Measurements from ENCODE around the gene PCSK6. TPM values are rescaled to one million over a fixed set of nuclear protein-coding genes. Genes with fewer than 3 reads are reported as not detected.

PCSK6 gene
- total RNA-seq, 2 experiments from 2014 or later: 0.28 TPM; not detected in 1

DNA sequence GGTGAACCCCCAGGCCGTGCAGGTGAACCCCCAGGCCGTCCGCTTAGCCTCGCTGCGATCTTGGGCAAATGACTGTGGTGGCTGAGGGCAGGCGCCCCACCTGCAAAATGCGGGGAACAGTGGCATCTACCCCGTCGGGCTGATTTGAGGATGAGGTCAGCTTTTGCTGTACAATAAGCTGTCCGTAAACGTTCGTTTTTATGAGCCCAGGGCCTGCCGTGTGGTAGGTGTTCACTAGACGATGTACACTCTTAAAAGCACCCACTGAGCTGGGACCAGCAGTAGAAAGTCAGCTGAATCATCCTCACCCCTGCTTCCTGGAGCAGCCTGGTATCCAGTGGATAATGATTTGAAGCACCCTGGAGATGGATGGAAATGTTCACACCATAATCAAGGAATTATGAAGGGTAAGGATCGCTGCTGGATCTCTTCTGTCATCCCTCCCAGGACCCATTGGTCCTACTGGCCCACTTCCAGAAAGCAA, 943 bp upstream of the PCSK6 start:
- TF ChIP-seq, protein P1, sequence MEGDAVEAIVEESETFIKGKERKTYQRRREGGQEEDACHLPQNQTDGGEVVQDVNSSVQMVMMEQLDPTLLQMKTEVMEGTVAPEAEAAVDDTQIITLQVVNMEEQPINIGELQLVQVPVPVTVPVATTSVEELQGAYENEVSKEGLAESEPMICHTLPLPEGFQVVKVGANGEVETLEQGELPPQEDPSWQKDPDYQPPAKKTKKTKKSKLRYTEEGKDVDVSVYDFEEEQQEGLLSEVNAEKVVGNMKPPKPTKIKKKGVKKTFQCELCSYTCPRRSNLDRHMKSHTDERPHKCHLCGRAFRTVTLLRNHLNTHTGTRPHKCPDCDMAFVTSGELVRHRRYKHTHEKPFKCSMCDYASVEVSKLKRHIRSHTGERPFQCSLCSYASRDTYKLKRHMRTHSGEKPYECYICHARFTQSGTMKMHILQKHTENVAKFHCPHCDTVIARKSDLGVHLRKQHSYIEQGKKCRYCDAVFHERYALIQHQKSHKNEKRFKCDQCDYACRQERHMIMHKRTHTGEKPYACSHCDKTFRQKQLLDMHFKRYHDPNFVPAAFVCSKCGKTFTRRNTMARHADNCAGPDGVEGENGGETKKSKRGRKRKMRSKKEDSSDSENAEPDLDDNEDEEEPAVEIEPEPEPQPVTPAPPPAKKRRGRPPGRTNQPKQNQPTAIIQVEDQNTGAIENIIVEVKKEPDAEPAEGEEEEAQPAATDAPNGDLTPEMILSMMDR (IDR thresholded peaks at IDR 0.05): no peak
- ChIA-PET POLR2A (no interaction called here), CTCF (no interaction called here)
- H3K27ac Mint-ChIP-seq: no peak overlapping the region
- Histone ChIP-seq H3K4me3 (ENCODE audit: low read length) (no peak overlapping the region), H3K27me3 (ENCODE audit: control insufficient read depth in 1 of 2, insufficient read depth in 2 of 2, low read length in 2 of 2) (peaks cover 32 to 41% of the 10 kb centered on the region in 2 experiments), H3K36me3 (ENCODE audit: insufficient read depth, low read length) (no peaks in the 10 kb centered on the region), H3K9me3 (ENCODE audit: control insufficient read depth in 1 of 2, insufficient read depth in 1 of 2, low read length in 2 of 2) (peaks cover 0 to 7% of the 10 kb centered on the region in 2 experiments), H3K4me1 (ENCODE audit: insufficient read depth, low read length) (no peaks in the 10 kb centered on the region), H3K27ac (ENCODE audit: low read depth in 1 of 2, low read length in 2 of 2) (no peak overlapping the region)
- H3K27me3 Mint-ChIP-seq: peaks cover 68% of the 10 kb centered on the region
- DNase-seq: no peak
- intact Hi-C loops (cut with DNase I, micrococcal nuclease): no loop called here
- no peak for ATAC-seq (ENCODE audit: poor library complexity)
- no peak overlapping the region for H3K4me3 Mint-ChIP-seq
- H3K36me3 Mint-ChIP-seq (ENCODE audit: low read depth): no peaks in the 10 kb centered on the region
- H3K9me3 Mint-ChIP-seq: no peaks in the 10 kb centered on the region
- no peaks in the 10 kb centered on the region for H3K4me1 Mint-ChIP-seq (ENCODE audit: low read depth)

DNA sequence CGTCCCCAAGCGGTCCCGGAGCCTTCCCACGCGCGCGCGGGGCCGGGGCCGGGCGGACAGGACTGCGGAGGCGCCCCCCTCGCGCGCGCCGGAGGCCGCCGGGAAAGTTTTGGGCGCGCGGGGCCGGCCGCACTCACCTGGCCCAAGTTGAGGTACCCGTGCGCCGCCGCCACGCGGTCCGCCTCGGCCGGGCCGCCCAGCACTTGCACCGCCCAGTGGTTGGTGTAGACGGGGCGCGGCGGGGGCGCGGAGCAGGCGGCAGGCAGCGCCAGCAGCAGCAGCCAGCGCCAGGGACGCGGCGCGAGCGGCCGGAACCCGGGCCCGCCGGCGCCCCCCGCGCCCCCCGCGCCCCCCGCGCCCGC, 289 bp downstream of the PCSK6 start:
- TF ChIP-seq, protein P1 (IDR thresholded peaks at IDR 0.05): no peak
- Histone ChIP-seq H3K27ac (ENCODE audit: low read depth in 1 of 2, low read length in 2 of 2) (no peak overlapping the region), H3K27me3 (ENCODE audit: control insufficient read depth in 1 of 2, insufficient read depth in 2 of 2, low read length in 2 of 2) (peaks cover 29 to 33% of the 10 kb centered on the region in 2 experiments), H3K36me3 (ENCODE audit: insufficient read depth, low read length) (no peaks in the 10 kb centered on the region), H3K4me1 (ENCODE audit: insufficient read depth, low read length) (no peaks in the 10 kb centered on the region), H3K9me3 (ENCODE audit: control insufficient read depth in 1 of 2, insufficient read depth in 1 of 2, low read length in 2 of 2) (peaks cover 0 to 7% of the 10 kb centered on the region in 2 experiments), H3K4me3 (ENCODE audit: low read length) (no peak overlapping the region)
- Mint-ChIP-seq H3K27me3 (peaks cover 65% of the 10 kb centered on the region), H3K4me1 (ENCODE audit: low read depth) (no peaks in the 10 kb centered on the region), H3K4me3 (no peak overlapping the region), H3K36me3 (ENCODE audit: low read depth) (no peaks in the 10 kb centered on the region), H3K27ac (no peak overlapping the region), H3K9me3 (no peaks in the 10 kb centered on the region)
- ChIA-PET CTCF (no interaction called here), POLR2A (no interaction called here)
- intact Hi-C loops (cut with DNase I, micrococcal nuclease): no loop called here
- ATAC-seq (ENCODE audit: poor library complexity): no peak
- DNase-seq: no peak

DNA sequence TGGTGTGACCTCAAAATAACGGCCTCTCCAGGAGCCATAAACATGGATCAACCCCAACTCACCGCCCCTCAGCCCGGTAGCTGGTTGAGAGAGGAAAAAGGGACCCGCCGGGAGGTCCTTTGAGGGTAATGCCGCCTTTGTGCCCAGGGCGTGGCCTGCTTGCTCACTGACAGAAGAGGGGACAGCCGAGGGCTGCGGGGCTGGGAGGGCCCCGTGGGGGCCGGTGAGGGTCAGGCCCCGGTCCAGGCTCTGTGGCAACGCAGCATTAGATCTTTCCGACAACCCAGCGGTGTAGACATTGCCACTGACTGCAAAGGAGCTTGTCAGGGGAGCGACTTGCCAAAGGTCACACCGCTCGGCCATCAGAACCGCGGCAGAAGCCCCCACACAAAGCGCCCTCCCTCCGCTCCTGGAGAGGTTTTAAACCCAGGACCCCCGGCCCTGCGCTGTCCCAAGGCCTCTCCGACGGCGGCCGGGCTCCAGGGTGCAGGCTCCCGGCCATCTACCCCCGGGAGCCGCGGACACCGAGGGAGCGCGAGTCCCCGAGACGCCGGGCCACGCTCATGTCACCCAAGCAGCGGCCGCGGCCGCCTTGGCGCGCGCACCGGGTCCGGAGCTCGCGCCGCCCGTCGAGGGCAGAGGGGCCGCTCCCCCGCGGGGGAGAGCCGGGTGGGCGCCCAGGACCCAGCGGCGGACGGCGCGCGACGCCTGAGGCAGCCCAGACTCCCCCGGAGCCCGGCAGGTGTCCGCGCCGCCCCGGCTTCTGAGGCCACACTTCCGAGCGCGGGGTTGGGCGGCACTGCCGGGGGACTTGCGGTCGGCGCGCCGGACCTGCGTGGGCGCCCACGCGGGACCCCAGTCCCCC, 975 bp downstream of the PCSK6 start:
- Histone ChIP-seq H3K36me3 (ENCODE audit: insufficient read depth, low read length) (no peaks in the 10 kb centered on the region), H3K9me3 (ENCODE audit: control insufficient read depth in 1 of 2, insufficient read depth in 1 of 2, low read length in 2 of 2) (peaks cover 0 to 7% of the 10 kb centered on the region in 2 experiments), H3K27ac (ENCODE audit: low read depth in 1 of 2, low read length in 2 of 2) (no peak overlapping the region), H3K27me3 (ENCODE audit: control insufficient read depth in 1 of 2, insufficient read depth in 2 of 2, low read length in 2 of 2) (peaks cover 29 to 33% of the 10 kb centered on the region in 2 experiments), H3K4me3 (ENCODE audit: low read length) (no peak overlapping the region), H3K4me1 (ENCODE audit: insufficient read depth, low read length) (no peaks in the 10 kb centered on the region)
- Mint-ChIP-seq H3K4me3 (no peak overlapping the region), H3K9me3 (no peaks in the 10 kb centered on the region), H3K27ac (no peak overlapping the region), H3K4me1 (ENCODE audit: low read depth) (no peaks in the 10 kb centered on the region), H3K27me3 (peaks cover 65% of the 10 kb centered on the region), H3K36me3 (ENCODE audit: low read depth) (no peaks in the 10 kb centered on the region)
- ChIA-PET POLR2A (no interaction called here), CTCF (no interaction called here)
- no peak for DNase-seq
- intact Hi-C loops (cut with DNase I, micrococcal nuclease): no loop called here
- ATAC-seq (ENCODE audit: poor library complexity): no peak
- TF ChIP-seq, protein P1 (IDR thresholded peaks at IDR 0.05): no peak

Measured in CD4-positive, alpha-beta T cell (primary cell).